Astrocyte (in vitro differentiated cells and primary cell): ENCODE results near the gene AMBP. TPM values are rescaled to one million over a fixed set of nuclear protein-coding genes. Genes with fewer than 3 reads are reported as not detected.

Experiments
- DNase-seq: peaks from one replicate; pipeline ENCODE4 v3.0.0-alpha.2; 2010; ENCODE audit warnings: low read depth
- FAIRE-seq: peaks from 2 replicates; lab custom pipeline; 2011; peaks lifted over from hg19 to GRCh38; lab: Jason Lieb, UNC
- H2AFZ ChIP-seq: 2 replicates; pipeline ENCODE4 v1.6.0; 2012; ENCODE audit warnings: low read depth, low read length, inconsistent platforms
- H3K27ac ChIP-seq: 2 replicates; pipeline ENCODE4 v1.5.1; 2011; ENCODE audit warnings: low read depth, low read length, inconsistent platforms
- H3K27me3 ChIP-seq: 2 replicates; pipeline ENCODE4 v1.6.0; 2011; ENCODE audit warnings: low read length, inconsistent platforms; ENCODE audit not compliant: insufficient read depth
- H3K36me3 ChIP-seq: 2 replicates; pipeline ENCODE4 v1.5.1; 2011; ENCODE audit warnings: low read length, inconsistent platforms; ENCODE audit not compliant: insufficient read depth
- H3K4me1 ChIP-seq: 2 replicates; pipeline ENCODE4 v1.5.1; 2011; ENCODE audit warnings: low read length, inconsistent platforms; ENCODE audit not compliant: insufficient read depth
- H3K4me2 ChIP-seq: 2 replicates; pipeline ENCODE4 v1.6.0; 2012; ENCODE audit warnings: low read length, inconsistent platforms
- H3K4me3 ChIP-seq: 2 replicates; pipeline ENCODE4 v1.5.1; 2011; ENCODE audit warnings: low read depth, mild to moderate bottlenecking, low read length, inconsistent platforms; ENCODE audit not compliant: insufficient read depth
- H3K79me2 ChIP-seq: 2 replicates; pipeline ENCODE4 v1.6.0; 2012; ENCODE audit warnings: mild to moderate bottlenecking, low read length, inconsistent platforms; ENCODE audit not compliant: insufficient read depth
- H3K9ac ChIP-seq: 2 replicates; pipeline ENCODE4 v1.6.0; 2012; ENCODE audit warnings: mild to moderate bottlenecking, low read length, inconsistent platforms
- H3K9me3 ChIP-seq: 2 replicates; pipeline ENCODE4 v1.5.1; 2012; ENCODE audit warnings: low read depth, mild to moderate bottlenecking, low read length, inconsistent platforms; ENCODE audit not compliant: insufficient read depth
- H4K20me1 ChIP-seq: 2 replicates; pipeline ENCODE4 v1.6.0; 2012; ENCODE audit warnings: low read length, inconsistent platforms; ENCODE audit not compliant: insufficient read depth
- H3K27ac Mint-ChIP-seq: one replicate; pipeline ENCODE4 v1.8.0; 2021; ENCODE audit warnings: mild to moderate bottlenecking, mixed read lengths; ENCODE audit not compliant: unreplicated experiment
- H3K27me3 Mint-ChIP-seq: one replicate; pipeline ENCODE4 v1.8.0; 2021; ENCODE audit warnings: low read depth, mixed read lengths; ENCODE audit not compliant: unreplicated experiment
- H3K36me3 Mint-ChIP-seq: one replicate; pipeline ENCODE4 v1.8.0; 2021; ENCODE audit warnings: low read depth, mixed read lengths; ENCODE audit not compliant: unreplicated experiment
- H3K4me1 Mint-ChIP-seq: one replicate; pipeline ENCODE4 v1.8.0; 2021; ENCODE audit warnings: low read depth, mixed read lengths; ENCODE audit not compliant: unreplicated experiment
- H3K4me3 Mint-ChIP-seq: one replicate; pipeline ENCODE4 v1.8.0; 2021; ENCODE audit warnings: mild to moderate bottlenecking, moderate library complexity, mixed read lengths; ENCODE audit not compliant: unreplicated experiment
- H3K9me3 Mint-ChIP-seq: one replicate; pipeline ENCODE4 v1.8.0; 2021; ENCODE audit warnings: mild to moderate bottlenecking, mixed read lengths; ENCODE audit not compliant: unreplicated experiment
- EZH2 ChIP-seq: IDR thresholded peaks from 2 replicates; pipeline ENCODE4 v1.6.1; 2012; ENCODE audit warnings: mild to moderate bottlenecking, low read length, inconsistent platforms; ENCODE audit not compliant: insufficient read depth
- total RNA-seq: library from RNA; stranded (reverse); gene quantifications from 2 replicates; pipeline ENCODE4 v1.2.1, GENCODE V29; 2021
- TF ChIP-seq, protein P1 (sequence below): IDR thresholded peaks from 2 replicates; pipeline ENCODE4 v1.5.1; 2011; ENCODE audit warnings: low read depth, mild to moderate bottlenecking, inconsistent platforms, low read length, moderate library complexity; ENCODE audit not compliant: insufficient read depth

Gene AMBP
- total RNA-seq, 1 donor from 2014 or later: not detected

DNA sequence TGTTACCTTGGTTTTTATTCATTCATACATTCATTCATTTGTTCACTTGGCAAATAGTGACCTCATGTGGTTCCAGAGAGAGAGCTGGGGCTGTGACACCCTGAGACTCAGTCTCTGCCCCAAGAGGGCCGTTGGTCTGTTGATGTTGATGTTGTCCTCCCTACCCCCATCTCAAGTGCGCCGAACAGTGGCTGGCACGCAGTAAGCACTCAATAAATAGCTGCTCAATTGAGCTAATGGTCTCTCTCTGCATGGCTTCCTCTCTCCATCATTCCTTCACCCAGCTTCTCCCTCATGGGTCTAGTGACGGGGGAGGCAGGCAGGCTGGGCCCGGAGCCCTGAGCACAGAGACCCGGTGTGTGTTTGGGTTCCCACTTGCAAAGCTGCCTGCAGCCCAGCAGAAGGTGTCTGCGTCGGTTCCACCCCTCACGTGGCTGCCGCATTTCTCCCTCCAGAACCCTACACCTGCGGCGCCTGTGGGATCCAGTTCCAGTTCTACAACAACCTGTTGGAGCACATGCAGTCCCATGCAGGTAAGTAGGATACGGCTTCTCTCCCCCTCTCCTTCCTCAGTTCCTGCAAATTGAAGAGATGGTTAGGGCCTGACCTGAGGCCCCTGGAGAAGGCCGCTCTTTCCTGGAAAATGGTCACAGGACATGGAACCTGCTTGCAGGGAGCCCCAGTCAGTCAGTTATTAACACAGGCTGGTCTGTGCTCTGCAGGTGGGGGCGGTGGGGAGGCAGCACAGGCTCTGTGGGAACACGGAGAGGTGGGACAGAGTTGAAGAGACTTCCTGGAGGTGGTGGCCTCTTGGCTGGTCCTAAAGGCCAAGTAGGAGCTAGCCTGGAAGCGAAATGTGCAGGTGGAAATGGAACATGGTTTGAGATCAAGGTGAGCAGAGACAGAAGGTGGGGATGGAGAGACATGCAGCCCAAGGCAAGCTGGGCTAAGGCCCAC lies 42.0 kb downstream of the AMBP start:
- H3K36me3 ChIP-seq: peaks cover 32% of the 10 kb centered on the region
- H3K79me2 ChIP-seq: no peaks in the 10 kb centered on the region
- Mint-ChIP-seq H3K36me3 (peaks cover 34% of the 10 kb centered on the region), H3K9me3 (no peaks in the 10 kb centered on the region), H3K27me3 (no peaks in the 10 kb centered on the region), H3K4me1 (no peaks in the 10 kb centered on the region), H3K27ac (no peak overlapping the region), H3K4me3 (no peak overlapping the region)
- H3K4me2 ChIP-seq: no peak overlapping the region
- no peak for TF ChIP-seq EZH2
- no peak overlapping the region for H3K4me3 ChIP-seq
- no peak for DNase-seq
- no peak for FAIRE-seq
- no peaks in the 10 kb centered on the region for H3K4me1 ChIP-seq
- H2AFZ ChIP-seq: no peak overlapping the region
- peaks cover 21% of the 10 kb centered on the region for H4K20me1 ChIP-seq
- H3K27ac ChIP-seq: no peak overlapping the region
- H3K27me3 ChIP-seq: no peaks in the 10 kb centered on the region
- no peak overlapping the region for H3K9ac ChIP-seq
- no peaks in the 10 kb centered on the region for H3K9me3 ChIP-seq

DNA sequence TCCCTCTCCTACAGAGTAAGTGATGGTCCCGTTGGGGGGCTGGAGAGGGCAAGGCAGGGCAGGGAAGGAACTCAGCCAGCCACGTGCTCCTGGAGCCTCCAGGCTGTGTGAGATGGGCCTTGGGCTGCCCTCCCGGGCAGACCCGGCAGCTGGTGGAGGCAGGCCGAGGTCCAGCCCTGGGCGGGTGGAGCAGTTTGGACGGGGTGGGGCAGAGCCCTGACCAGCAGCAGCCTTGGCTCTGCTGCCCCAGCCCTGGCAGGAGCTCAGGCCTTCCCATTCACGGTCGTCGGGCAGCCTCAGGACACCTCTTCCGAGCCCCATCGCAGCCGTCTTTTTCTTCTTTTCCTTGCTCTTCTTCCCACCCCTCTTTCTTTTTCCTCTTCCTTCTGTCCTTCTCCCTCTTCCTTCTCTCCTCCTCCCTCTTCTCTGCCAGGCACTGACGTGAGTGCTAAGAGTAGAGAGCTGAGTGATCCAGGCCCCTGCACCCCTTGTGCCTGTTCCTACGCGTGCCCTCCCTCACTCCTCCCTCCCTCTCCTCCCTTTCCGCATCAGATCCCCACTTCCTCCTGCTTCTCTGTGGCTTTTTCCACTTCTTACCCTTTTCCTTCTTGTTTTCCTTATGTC lies 42.8 kb downstream of the AMBP start:
- Histone ChIP-seq H3K27me3 (no peaks in the 10 kb centered on the region), H4K20me1 (peaks cover 21% of the 10 kb centered on the region), H3K4me2 (no peak overlapping the region), H3K4me3 (no peak overlapping the region), H3K9ac (no peak overlapping the region), H2AFZ (no peak overlapping the region), H3K9me3 (no peaks in the 10 kb centered on the region), H3K4me1 (no peaks in the 10 kb centered on the region), H3K27ac (no peak overlapping the region), H3K36me3 (peaks cover 32% of the 10 kb centered on the region), H3K79me2 (no peaks in the 10 kb centered on the region)
- Mint-ChIP-seq H3K4me1 (no peaks in the 10 kb centered on the region), H3K27me3 (no peaks in the 10 kb centered on the region), H3K27ac (no peak overlapping the region), H3K36me3 (peaks cover 39% of the 10 kb centered on the region), H3K4me3 (no peak overlapping the region), H3K9me3 (no peaks in the 10 kb centered on the region)
- FAIRE-seq: no peak
- DNase-seq: no peak
- no peak for TF ChIP-seq EZH2
- TF ChIP-seq, protein P1, sequence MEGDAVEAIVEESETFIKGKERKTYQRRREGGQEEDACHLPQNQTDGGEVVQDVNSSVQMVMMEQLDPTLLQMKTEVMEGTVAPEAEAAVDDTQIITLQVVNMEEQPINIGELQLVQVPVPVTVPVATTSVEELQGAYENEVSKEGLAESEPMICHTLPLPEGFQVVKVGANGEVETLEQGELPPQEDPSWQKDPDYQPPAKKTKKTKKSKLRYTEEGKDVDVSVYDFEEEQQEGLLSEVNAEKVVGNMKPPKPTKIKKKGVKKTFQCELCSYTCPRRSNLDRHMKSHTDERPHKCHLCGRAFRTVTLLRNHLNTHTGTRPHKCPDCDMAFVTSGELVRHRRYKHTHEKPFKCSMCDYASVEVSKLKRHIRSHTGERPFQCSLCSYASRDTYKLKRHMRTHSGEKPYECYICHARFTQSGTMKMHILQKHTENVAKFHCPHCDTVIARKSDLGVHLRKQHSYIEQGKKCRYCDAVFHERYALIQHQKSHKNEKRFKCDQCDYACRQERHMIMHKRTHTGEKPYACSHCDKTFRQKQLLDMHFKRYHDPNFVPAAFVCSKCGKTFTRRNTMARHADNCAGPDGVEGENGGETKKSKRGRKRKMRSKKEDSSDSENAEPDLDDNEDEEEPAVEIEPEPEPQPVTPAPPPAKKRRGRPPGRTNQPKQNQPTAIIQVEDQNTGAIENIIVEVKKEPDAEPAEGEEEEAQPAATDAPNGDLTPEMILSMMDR: no peak

DNA sequence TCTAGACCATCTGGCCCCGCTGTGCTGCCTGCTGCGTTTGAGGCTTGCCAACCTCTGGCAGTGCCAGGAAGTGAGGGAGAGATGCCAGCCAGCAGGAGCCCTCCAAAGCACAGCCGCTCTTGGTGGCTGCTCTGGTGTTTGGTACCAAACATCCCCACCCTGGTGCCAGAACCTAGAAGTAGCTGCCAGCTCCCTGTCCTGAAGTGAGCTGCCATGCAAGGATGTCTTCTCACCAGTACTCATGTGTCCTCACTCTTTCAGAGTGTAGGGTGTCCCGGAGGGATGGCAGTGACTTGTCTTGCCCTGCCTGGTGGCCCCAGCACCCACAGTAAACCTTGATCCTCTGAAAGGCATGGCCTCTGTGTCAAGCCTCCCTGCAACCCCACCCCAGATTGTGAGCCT lies 43.4 kb downstream of the AMBP start:
- DNase-seq (no peak), FAIRE-seq (no peak)
- H3K36me3 Mint-ChIP-seq: peaks cover 39% of the 10 kb centered on the region
- no peaks in the 10 kb centered on the region for H3K9me3 ChIP-seq
- no peak overlapping the region for H3K4me3 ChIP-seq
- no peak overlapping the region for H3K9ac ChIP-seq
- H4K20me1 ChIP-seq: peaks cover 21% of the 10 kb centered on the region
- no peaks in the 10 kb centered on the region for H3K27me3 ChIP-seq
- no peaks in the 10 kb centered on the region for H3K79me2 ChIP-seq
- H3K36me3 ChIP-seq: peaks cover 29% of the 10 kb centered on the region
- no peak overlapping the region for H2AFZ ChIP-seq
- H3K4me1 Mint-ChIP-seq: no peaks in the 10 kb centered on the region
- no peaks in the 10 kb centered on the region for H3K27me3 Mint-ChIP-seq
- H3K27ac Mint-ChIP-seq: no peak overlapping the region
- no peaks in the 10 kb centered on the region for H3K4me1 ChIP-seq
- no peak overlapping the region for H3K4me2 ChIP-seq
- H3K4me3 Mint-ChIP-seq: no peak overlapping the region
- H3K27ac ChIP-seq: no peak overlapping the region
- TF ChIP-seq EZH2: no peak
- TF ChIP-seq, protein P1: no peak
- no peaks in the 10 kb centered on the region for H3K9me3 Mint-ChIP-seq
